ENCODE data around the gene MEGF10.

- TF ChIP-seq TAF1 (IDR thresholded peaks at IDR 0.05; ENCODE audit: low read depth, low read length), result no peak
- TF ChIP-seq CTCF (IDR thresholded peaks at IDR 0.05; ENCODE audit: control extremely low read depth in 1 of 3, insufficient read depth in 1 of 3, low read depth in 1 of 3, low read length in 3 of 3), result no peak
- TF ChIP-seq EP300 (IDR thresholded peaks at IDR 0.05; ENCODE audit: borderline replicate concordance in 1 of 2, low read depth in 2 of 2, low read length in 2 of 2), result no peak
- TF ChIP-seq SAP30 (IDR thresholded peaks at IDR 0.05; ENCODE audit: insufficient read depth, insufficient replicate concordance, low read length), result no peak
- no peak for TF ChIP-seq ZNF274 (IDR thresholded peaks at IDR 0.05; ENCODE audit: borderline replicate concordance, extremely low read depth, low read length)
Measured at GRCh38 chr5:127433526-127433925, 142.9 kb downstream of the MEGF10 start.

Data from H1 (cell line).